Stomach (tissue), 9 donors: Measurements from ENCODE around the gene IQSEC1. TPM values are rescaled to one million over a fixed set of nuclear protein-coding genes. Genes with fewer than 3 reads are reported as not detected.

Experiments
- DNase-seq, 2 donors: peaks; one replicate each; pipeline versions ENCODE4 v3.0.0 to v3.0.0-alpha.2; 2013 to 2019
- H3K27ac ChIP-seq, 5 donors: fragments of 200-600 bp in 4 of 5; sonication (generic) in 4 of 5; one replicate each; pipeline ENCODE4 v1.5.1; 2013 to 2019; ENCODE audit warnings: mild to moderate bottlenecking in 1 of 5, moderate library complexity in 1 of 5
- H3K27me3 ChIP-seq, 3 donors: fragments of 200-600 bp; sonication (generic); one replicate each; pipeline ENCODE4 v1.5.1; 2017 to 2019; ENCODE audit warnings: mixed run types in 1 of 3
- H3K36me3 ChIP-seq, 4 donors: fragments of 200-600 bp; sonication (generic); 1 replicate in 3 of 4; 2 replicates in 1 of 4; pipeline ENCODE4 v1.5.1; 2016 to 2019
- H3K4me1 ChIP-seq, 4 donors: fragments of 200-600 bp; sonication (generic); one replicate each; pipeline ENCODE4 v1.5.1; 2016 to 2019
- H3K4me3 ChIP-seq, 4 donors: fragments of 200-600 bp; sonication (generic) in 3 of 4; one replicate each; pipeline ENCODE4 v1.5.1; 2016 to 2019; ENCODE audit warnings: mild to moderate bottlenecking in 1 of 4
- H3K9me3 ChIP-seq, 4 donors: fragments of 200-600 bp; sonication (generic); one replicate each; pipeline ENCODE4 v1.5.1; 2016 to 2019
- CTCF ChIP-seq, 7 experiments: fragments of 450-650 bp in 4 of 7; fragments of 200-600 bp in 3 of 7; sonication (generic) in 3 of 7; IDR thresholded peaks; one replicate each; pipeline ENCODE4 v1.5.1; 2016 to 2019; ENCODE audit warnings: antibody characterized with exemption in 7 of 7, control low read depth in 2 of 7, mild to moderate bottlenecking in 1 of 7
- EP300 ChIP-seq: sonication (generic); formaldehyde crosslinking; IDR thresholded peaks from one replicate; pipeline ENCODE4 v1.6.1; 2017; ENCODE audit warnings: antibody characterized with exemption
- POLR2A ChIP-seq, 4 donors: fragments of 450-650 bp; IDR thresholded peaks; one replicate each; pipeline ENCODE4 v1.6.1; 2016; ENCODE audit warnings: antibody characterized with exemption in 4 of 4, control low read depth in 2 of 4, mild to moderate bottlenecking in 1 of 4, moderate library complexity in 1 of 4
- POLR2AphosphoS5 ChIP-seq, 3 donors: sonication (generic); formaldehyde crosslinking; IDR thresholded peaks; one replicate each; pipeline ENCODE4 v1.6.1; 2016; ENCODE audit warnings: antibody characterized with exemption in 3 of 3
- WGBS, 5 donors: extraction: QIAGEN DNeasy Blood & Tissue Kit in 3 of 5; methylation state at CpG; one replicate each; pipeline versions ENCODE4 v1.1.5 to v1.1.7; 2013 to 2018; 5-methylcytosine and 5-hydroxymethylcytosine counted together
- intact Hi-C: fragments of 100-400 bp; cut with DNase I; formaldehyde crosslinking; loops from one replicate; pipeline ENCODE4 v1.15.1; 2023; ENCODE audit warnings: low total_unique reads
- polyA plus RNA-seq, 3 donors: library from polyadenylated mRNA; stranded (reverse); fragments of 200-250 nt; gene quantifications; one replicate each; pipeline ENCODE4 v1.2.3, GENCODE V29; 2013
- total RNA-seq, 5 donors: library from RNA; depleted of rRNA; stranded (reverse); fragments of >200 nt; gene quantifications; one replicate each; pipeline versions ENCODE4 v1.1.0 to v1.2.3, GENCODE V29; 2014 to 2016
- donor health status: healthy with polysubstance abuse.
- donor health status: Bipolar disorder and iron deficiency.
- donor health status: healthy.

Gene IQSEC1
- total and polyA plus RNA-seq, 8 donors: 6.7 to 46.9 (median 20.8) TPM

GRCh38 chr3:13055634-13056033 lies 17.6 kb downstream of the IQSEC1 start:
- H3K4me1 ChIP-seq: no peaks in the 10 kb centered on the region
- H3K36me3 ChIP-seq: no peaks in the 10 kb centered on the region
- peaks cover 0 to 5% (median 0%) of the 10 kb centered on the region in 3 donors for H3K27me3 ChIP-seq
- no peak for DNase-seq
- TF ChIP-seq POLR2AphosphoS5 (IDR thresholded peaks at IDR 0.05) (no peak), POLR2A (IDR thresholded peaks at IDR 0.05) (no peak), CTCF (IDR thresholded peaks at IDR 0.05) (no peak)
- 86 to 97% (median 93%) methylated on average over 3 to 7 of the region's 7 CpGs for WGBS, 5 donors
- H3K27ac ChIP-seq: no peak overlapping the region
- no peak overlapping the region for H3K4me3 ChIP-seq
- no peaks in the 10 kb centered on the region for H3K9me3 ChIP-seq
- intact Hi-C loops: no loop called here

GRCh38 chr3:13054341-13055285 lies 18.6 kb downstream of the IQSEC1 start:
- H3K36me3 ChIP-seq: no peaks in the 10 kb centered on the region
- no peak overlapping the region for H3K27ac ChIP-seq
- peaks cover 0 to 5% (median 0%) of the 10 kb centered on the region in 3 donors for H3K27me3 ChIP-seq
- WGBS, 5 donors: 73 to 88% (median 85%) methylated on average over 17 to 31 of the region's 31 CpGs
- H3K4me3 ChIP-seq: no peak overlapping the region
- H3K4me1 ChIP-seq: no peaks in the 10 kb centered on the region
- TF ChIP-seq EP300 (no peak), POLR2A (IDR thresholded peaks at IDR 0.05) (no peak), CTCF (IDR thresholded peaks at IDR 0.05) (no peak), POLR2AphosphoS5 (IDR thresholded peaks at IDR 0.05) (no peak)
- no peak for DNase-seq
- no peaks in the 10 kb centered on the region for H3K9me3 ChIP-seq
- intact Hi-C loops: no loop called here

GRCh38 chr3:13053893-13054292 lies 19.3 kb downstream of the IQSEC1 start:
- no peak overlapping the region for H3K4me3 ChIP-seq
- WGBS, 5 donors: 74 to 87% (median 80%) methylated on average over 11 to 12 of the region's 12 CpGs

GRCh38 chr3:13053420-13053819 lies 19.8 kb downstream of the IQSEC1 start:
- TF ChIP-seq POLR2AphosphoS5 (IDR thresholded peaks at IDR 0.05): no peak
- TF ChIP-seq POLR2A (IDR thresholded peaks at IDR 0.05): no peak
- no peak for TF ChIP-seq EP300
- TF ChIP-seq CTCF (IDR thresholded peaks at IDR 0.05): no peak
- Histone ChIP-seq H3K4me3 (no peak overlapping the region), H3K27ac (no peak overlapping the region), H3K27me3 (peaks cover 0 to 5% (median 0%) of the 10 kb centered on the region in 3 donors), H3K36me3 (no peaks in the 10 kb centered on the region), H3K4me1 (no peaks in the 10 kb centered on the region), H3K9me3 (no peaks in the 10 kb centered on the region)
- 46 to 64% (median 60%) methylated on average over 8 of the region's 8 CpGs for WGBS, 5 donors
- DNase-seq: no peak
- intact Hi-C loops: no loop called here

More at GRCh38 chr3:13053893-13054292, 19.3 kb downstream of the IQSEC1 start:
- no peaks in the 10 kb centered on the region for H3K4me1 ChIP-seq
- no peak for DNase-seq
- intact Hi-C loops: no loop called here
- no peaks in the 10 kb centered on the region for H3K9me3 ChIP-seq
- TF ChIP-seq POLR2AphosphoS5 (IDR thresholded peaks at IDR 0.05) (no peak), CTCF (IDR thresholded peaks at IDR 0.05) (no peak), POLR2A (IDR thresholded peaks at IDR 0.05) (no peak), EP300 (no peak)
- H3K27me3 ChIP-seq: peaks cover 0 to 5% (median 0%) of the 10 kb centered on the region in 3 donors
- H3K27ac ChIP-seq: no peak overlapping the region
- H3K36me3 ChIP-seq: no peaks in the 10 kb centered on the region
